ENCODE data around the gene LILRB4.

DNA sequence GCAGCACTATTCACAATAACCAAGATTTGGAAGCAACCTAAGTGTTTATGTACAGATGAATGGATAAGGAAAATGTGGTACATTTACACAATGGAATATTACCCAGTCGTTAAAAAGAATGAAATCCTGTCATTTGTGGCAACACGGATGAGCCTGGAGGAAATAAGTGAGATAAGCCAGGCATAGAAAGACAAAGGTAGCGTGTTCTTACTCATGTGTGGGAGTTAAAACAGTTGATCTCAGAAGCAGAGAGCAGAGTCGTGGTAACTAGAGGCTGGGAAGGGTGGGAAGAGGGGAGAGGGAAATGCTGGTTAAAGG lies 29.5 kb downstream of the LILRB4 start:
- TF ChIP-seq, protein P1, sequence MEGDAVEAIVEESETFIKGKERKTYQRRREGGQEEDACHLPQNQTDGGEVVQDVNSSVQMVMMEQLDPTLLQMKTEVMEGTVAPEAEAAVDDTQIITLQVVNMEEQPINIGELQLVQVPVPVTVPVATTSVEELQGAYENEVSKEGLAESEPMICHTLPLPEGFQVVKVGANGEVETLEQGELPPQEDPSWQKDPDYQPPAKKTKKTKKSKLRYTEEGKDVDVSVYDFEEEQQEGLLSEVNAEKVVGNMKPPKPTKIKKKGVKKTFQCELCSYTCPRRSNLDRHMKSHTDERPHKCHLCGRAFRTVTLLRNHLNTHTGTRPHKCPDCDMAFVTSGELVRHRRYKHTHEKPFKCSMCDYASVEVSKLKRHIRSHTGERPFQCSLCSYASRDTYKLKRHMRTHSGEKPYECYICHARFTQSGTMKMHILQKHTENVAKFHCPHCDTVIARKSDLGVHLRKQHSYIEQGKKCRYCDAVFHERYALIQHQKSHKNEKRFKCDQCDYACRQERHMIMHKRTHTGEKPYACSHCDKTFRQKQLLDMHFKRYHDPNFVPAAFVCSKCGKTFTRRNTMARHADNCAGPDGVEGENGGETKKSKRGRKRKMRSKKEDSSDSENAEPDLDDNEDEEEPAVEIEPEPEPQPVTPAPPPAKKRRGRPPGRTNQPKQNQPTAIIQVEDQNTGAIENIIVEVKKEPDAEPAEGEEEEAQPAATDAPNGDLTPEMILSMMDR (conservative IDR thresholded peaks at IDR 0.05 in 1 of 2, IDR thresholded peaks at IDR 0.05 in 1 of 2; ENCODE audit: extremely low read depth in 1 of 2, insufficient read depth in 1 of 2, low read depth in 1 of 2, low read length in 2 of 2), result no peak
- no peak for TF ChIP-seq EZH2 (IDR thresholded peaks at IDR 0.05; ENCODE audit: borderline replicate concordance, low read length)
